Activated CD4-positive, alpha-beta T cell treated with anti-CD3 and anti-CD28 coated beads for 36 hours (primary cell): ENCODE measurements around the gene SACS. TPM values are rescaled to one million over a fixed set of nuclear protein-coding genes. Genes with fewer than 3 reads are reported as not detected.
"Not testable (repeated sequence)": the region's sequence is repeated elsewhere in the genome, so short reads cannot be mapped to it uniquely, and the experiment has no call there.

Experiments used
- ATAC-seq: fragments of 200-7000 bp; cut with Tn5 transposase; one replicate; pipeline ENCODE4 v1.10.0; 2021; ENCODE audit warnings: mild to moderate bottlenecking, moderate library complexity
- CTCF ChIA-PET: fragments of 350-600 bp; sonication (Branson Sonifier 250); formaldehyde crosslinking; loops from one replicate; lab custom pipeline; 2021; ENCODE audit warnings: antibody characterized with exemption; lab: Charles Lee
- POLR2A ChIA-PET: fragments of 350-600 bp; sonication (Branson Sonifier 250); formaldehyde crosslinking; loops from one replicate; lab custom pipeline; 2021; ENCODE audit warnings: antibody characterized with exemption, inconsistent platforms; lab: Charles Lee
- DNase-seq: peaks from one replicate; pipeline ENCODE4 v3.0.0-alpha.2; 2020
- H3K27ac Mint-ChIP-seq: one replicate; pipeline ENCODE4 v1.8.0; 2021; ENCODE audit warnings: mixed read lengths
- H3K27me3 Mint-ChIP-seq: one replicate; pipeline ENCODE4 v1.8.0; 2021; ENCODE audit warnings: mixed read lengths
- H3K36me3 Mint-ChIP-seq: one replicate; pipeline ENCODE4 v1.8.0; 2021; ENCODE audit warnings: low read depth, mixed read lengths
- H3K4me1 Mint-ChIP-seq: one replicate; pipeline ENCODE4 v1.8.0; 2021; ENCODE audit warnings: mixed read lengths
- H3K4me3 Mint-ChIP-seq: one replicate; pipeline ENCODE4 v1.8.0; 2021; ENCODE audit warnings: mild to moderate bottlenecking, moderate library complexity, mixed read lengths
- H3K9me3 Mint-ChIP-seq: one replicate; pipeline ENCODE4 v1.8.0; 2021; ENCODE audit warnings: low read depth, mixed read lengths
- intact Hi-C, 2 experiments: fragments of 100-400 bp; cut with DNase I in 1 of 2; cut with micrococcal nuclease in 1 of 2; formaldehyde crosslinking; loops; one replicate each; pipeline versions ENCODE4 v1.14.2 to v1.15.1; 2022 to 2024; cut with DNase I, micrococcal nuclease
- total RNA-seq, 2 experiments: library from RNA; stranded (reverse); gene quantifications; one replicate each; pipeline ENCODE4 v1.2.3, GENCODE V29; 2021

SACS gene
- total RNA-seq, 2 experiments from 2014 or later = 33.5 to 37.1 TPM

DNA sequence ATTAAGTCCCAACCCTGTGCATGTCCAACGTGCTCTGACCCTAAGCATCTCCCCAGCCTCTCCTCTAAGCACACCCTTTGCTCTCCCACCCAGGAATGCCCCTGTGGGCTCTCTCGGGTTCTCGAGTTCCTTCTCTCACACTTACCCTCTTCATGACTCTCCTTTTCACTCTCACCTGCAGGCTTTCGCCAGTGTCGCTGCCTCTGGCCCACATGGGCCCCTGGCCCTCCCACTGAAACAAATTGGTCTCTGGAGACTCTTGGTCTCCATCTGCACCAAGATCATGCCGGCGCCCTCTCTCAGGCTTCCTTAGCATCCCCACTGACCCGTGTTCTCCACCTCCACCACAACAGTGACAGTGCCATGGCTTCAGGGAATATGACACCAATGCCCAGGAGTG is 19.6 kb upstream of the SACS start:
- no peaks in the 10 kb centered on the region for H3K9me3 Mint-ChIP-seq
- H3K27me3 Mint-ChIP-seq = peaks cover 2% of the 10 kb centered on the region
- CTCF ChIA-PET = interaction anchor here (1.4 kb wide), 1 partner anchor 420 kb away, joined by 3 read pairs; no protein-coding TSS in a partner anchor
- H3K36me3 Mint-ChIP-seq = no peaks in the 10 kb centered on the region
- H3K4me3 Mint-ChIP-seq = no peak overlapping the region
- H3K27ac Mint-ChIP-seq = no peak overlapping the region
- DNase-seq (no peak), ATAC-seq (no peak)
- POLR2A ChIA-PET = no interaction called here
- intact Hi-C loops = no loop called here
- peaks cover 4% of the 10 kb centered on the region for H3K4me1 Mint-ChIP-seq

DNA sequence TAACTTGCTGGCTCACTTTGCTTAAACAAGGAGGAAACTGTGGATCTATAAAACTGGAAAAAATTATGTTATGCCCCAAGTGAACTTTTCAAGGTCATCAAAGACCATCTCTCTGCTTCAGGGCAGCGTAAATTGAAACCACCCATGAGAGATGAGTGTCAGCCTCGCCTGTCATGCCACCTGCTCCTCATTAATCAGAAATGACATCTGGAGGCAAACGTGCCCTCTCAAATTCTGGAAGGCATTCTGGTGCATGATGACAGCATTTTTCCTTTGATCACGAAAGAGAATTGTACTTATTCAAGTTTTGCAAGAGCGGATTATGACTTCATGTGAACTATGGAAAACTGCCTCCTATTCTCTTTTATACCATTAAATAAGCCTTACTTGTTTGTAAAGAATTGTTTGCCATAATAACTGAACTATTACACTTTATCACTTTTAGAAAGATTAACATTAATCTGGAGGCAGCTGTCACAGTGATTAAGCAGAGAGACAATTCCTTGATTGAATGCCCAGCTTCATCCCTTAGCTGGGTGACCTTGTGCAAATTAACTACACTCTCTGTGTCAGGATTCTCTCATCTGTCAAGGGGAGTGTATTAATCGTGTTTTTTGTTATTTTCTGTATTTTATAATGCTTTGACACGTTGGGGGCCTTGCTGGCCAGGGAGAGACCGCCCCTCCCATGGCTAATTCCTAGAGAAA is 17.0 kb upstream of the SACS start:
- no peaks in the 10 kb centered on the region for H3K9me3 Mint-ChIP-seq
- ATAC-seq = no peak
- no peaks in the 10 kb centered on the region for H3K36me3 Mint-ChIP-seq
- peaks cover 2% of the 10 kb centered on the region for H3K27me3 Mint-ChIP-seq
- ChIA-PET CTCF (no interaction called here), POLR2A (no interaction called here)
- peaks cover 4% of the 10 kb centered on the region for H3K4me1 Mint-ChIP-seq
- no peak overlapping the region for H3K27ac Mint-ChIP-seq
- intact Hi-C loops = no loop called here
- no peak for DNase-seq
- no peak overlapping the region for H3K4me3 Mint-ChIP-seq

DNA sequence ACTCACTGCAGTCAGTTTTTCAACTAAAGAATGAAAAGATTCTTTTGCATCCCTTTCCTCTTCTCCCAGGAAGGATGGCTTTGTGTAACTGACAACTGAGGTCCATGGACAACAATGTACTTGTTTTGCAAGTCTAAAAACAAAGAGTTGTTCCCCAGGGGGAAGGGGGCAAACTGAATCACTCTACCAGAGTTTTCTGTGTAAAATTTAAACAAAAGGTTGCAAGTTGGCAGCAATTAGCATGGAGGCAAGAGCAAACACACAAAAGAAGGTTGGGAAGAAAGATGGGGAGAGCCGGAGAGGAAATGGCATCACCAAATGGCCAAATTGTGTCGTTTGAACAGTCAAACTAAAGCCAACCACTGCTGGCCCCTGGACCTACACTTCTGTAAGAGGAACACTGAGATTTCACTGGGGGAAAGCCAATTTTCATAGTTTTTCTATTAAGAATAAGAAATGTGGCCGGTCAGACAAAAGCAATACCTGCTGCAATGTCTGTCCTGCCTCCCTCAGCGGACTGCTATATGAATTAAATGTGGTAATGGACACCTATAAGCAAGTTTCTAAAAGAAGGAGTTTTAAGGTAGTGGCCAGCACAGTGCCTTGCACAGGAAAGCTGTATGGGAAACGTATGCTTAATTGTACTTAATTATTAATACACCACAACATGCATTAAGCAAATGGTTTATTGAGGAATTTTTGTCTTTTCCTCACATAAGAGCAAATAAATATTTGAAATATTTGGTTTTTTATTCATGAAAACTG is 16.1 kb upstream of the SACS start:
- H3K4me3 Mint-ChIP-seq = no peak overlapping the region
- ATAC-seq (no peak), DNase-seq (no peak)
- intact Hi-C loops = no loop called here
- H3K36me3 Mint-ChIP-seq = no peaks in the 10 kb centered on the region
- no peak overlapping the region for H3K27ac Mint-ChIP-seq
- POLR2A ChIA-PET = no interaction called here
- peaks cover 4% of the 10 kb centered on the region for H3K4me1 Mint-ChIP-seq
- CTCF ChIA-PET = no interaction called here
- H3K27me3 Mint-ChIP-seq = peaks cover 2% of the 10 kb centered on the region
- H3K9me3 Mint-ChIP-seq = peaks cover 3% of the 10 kb centered on the region

DNA sequence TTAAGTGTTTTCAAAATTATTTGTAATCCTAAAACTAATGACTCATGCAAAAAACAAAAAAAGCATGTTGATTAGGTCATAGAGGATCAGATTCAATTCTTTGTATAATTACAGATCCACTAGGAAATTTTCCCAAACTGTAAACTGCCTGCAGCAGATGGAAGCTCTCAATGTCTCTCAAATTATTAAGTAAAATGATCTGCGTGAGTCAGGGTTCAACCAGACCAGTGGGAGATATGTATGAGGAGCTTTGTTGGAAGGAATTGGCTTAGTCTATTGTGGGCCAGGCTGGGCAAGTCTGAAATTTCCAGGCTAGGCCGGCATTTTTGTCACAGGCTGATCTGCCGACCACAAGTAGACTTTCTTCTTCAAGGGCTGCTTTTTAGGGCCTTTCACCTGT is 14.4 kb upstream of the SACS start:
- CTCF ChIA-PET = interaction anchor here (0.7 kb wide), 1 partner anchor 81 kb away, joined by 3 read pairs; no protein-coding TSS in a partner anchor
- no peak for ATAC-seq
- H3K4me3 Mint-ChIP-seq = no peak overlapping the region

DNA sequence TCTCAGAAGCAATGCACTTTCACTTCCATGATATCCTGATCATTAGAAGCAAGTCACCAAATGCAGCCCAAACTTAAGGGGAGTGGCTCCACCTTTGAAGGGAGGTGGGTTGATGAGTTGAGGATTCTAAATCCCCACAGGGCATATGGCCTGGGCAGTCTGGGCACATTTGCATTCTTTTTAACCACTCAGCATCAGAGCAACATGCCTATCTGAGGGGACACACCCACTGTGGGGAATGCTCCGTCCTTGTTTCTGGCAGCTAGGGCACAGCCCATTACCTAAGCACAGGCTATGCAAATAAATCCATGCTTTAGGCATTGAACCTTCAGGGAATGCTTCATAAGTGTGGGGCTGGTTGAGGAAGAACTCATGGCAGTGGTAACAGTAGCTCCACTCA is 12.3 kb upstream of the SACS start:
- Mint-ChIP-seq H3K4me3 (no peak overlapping the region), H3K27me3 (peaks cover 2% of the 10 kb centered on the region), H3K9me3 (peaks cover 3% of the 10 kb centered on the region), H3K4me1 (peaks cover 4% of the 10 kb centered on the region), H3K36me3 (no peaks in the 10 kb centered on the region), H3K27ac (no peak overlapping the region)
- intact Hi-C loops = no loop called here
- ChIA-PET CTCF (no interaction called here), POLR2A (no interaction called here)
- ATAC-seq (no peak), DNase-seq (no peak)

More for the DNA sequence above, 14.4 kb upstream of the SACS start:
- peaks cover 3% of the 10 kb centered on the region for H3K9me3 Mint-ChIP-seq
- peaks cover 2% of the 10 kb centered on the region for H3K27me3 Mint-ChIP-seq
- peaks cover 4% of the 10 kb centered on the region for H3K4me1 Mint-ChIP-seq
- no peak for DNase-seq
- intact Hi-C loops = no loop called here
- no peaks in the 10 kb centered on the region for H3K36me3 Mint-ChIP-seq
- H3K27ac Mint-ChIP-seq = no peak overlapping the region
- POLR2A ChIA-PET = no interaction called here

DNA sequence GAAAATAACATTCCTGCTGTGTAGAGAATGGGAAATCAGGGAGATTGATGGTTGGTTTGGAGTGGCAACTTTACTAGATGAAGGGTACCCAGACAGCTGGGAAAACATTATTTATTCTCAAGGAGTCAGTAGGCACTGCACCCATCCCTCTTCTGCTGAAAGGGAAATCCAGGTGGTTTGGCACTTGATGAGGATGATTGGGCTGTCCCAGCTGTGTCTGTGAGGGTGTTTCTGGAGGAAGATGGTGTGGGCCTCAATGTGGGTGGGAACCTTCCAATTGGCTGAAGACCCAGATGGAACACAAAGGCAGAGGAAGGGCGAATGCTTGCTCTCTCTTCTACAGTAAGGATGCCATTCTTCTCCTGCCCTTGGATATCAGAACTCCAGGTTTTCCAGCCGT is 10.4 kb upstream of the SACS start:
- no peak overlapping the region for H3K4me3 Mint-ChIP-seq
- no peaks in the 10 kb centered on the region for H3K27me3 Mint-ChIP-seq
- ATAC-seq (no peak), DNase-seq (no peak)
- intact Hi-C loops = no loop called here
- ChIA-PET POLR2A (no interaction called here), CTCF (interaction anchor here (0.8 kb wide), 1 partner anchor 60 kb away, joined by 3 read pairs; no protein-coding TSS in a partner anchor)
- no peak overlapping the region for H3K27ac Mint-ChIP-seq
- no peaks in the 10 kb centered on the region for H3K36me3 Mint-ChIP-seq
- H3K4me1 Mint-ChIP-seq = no peaks in the 10 kb centered on the region
- peaks cover 3% of the 10 kb centered on the region for H3K9me3 Mint-ChIP-seq

DNA sequence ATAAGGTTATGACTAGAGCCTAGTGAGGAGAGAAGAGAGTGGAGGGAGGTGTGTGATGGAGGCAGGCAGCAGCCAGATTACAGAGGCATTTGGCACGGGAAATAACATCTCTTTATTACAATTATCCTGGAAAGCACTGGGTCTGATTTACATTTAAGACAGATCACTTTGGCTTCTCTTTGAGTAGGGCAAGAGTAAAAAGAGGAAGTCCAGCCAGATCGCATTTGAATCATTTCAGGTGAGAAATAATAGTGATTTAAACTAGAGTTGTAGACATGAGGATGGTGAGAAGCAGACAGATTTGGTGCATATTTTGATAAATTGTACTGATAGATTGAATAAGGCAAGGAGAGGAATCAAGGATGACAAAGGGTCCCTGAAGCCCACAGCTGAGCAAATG is 9.6 kb upstream of the SACS start:
- peaks cover 3% of the 10 kb centered on the region for H3K9me3 Mint-ChIP-seq
- no peak for ATAC-seq
- H3K4me3 Mint-ChIP-seq = no peak overlapping the region
- DNase-seq = no peak
- intact Hi-C loops = no loop called here
- H3K27ac Mint-ChIP-seq = no peak overlapping the region
- no peaks in the 10 kb centered on the region for H3K27me3 Mint-ChIP-seq
- ChIA-PET POLR2A (no interaction called here), CTCF (interaction anchor here (0.8 kb wide), 1 partner anchor 61 kb away, joined by 3 read pairs; no protein-coding TSS in a partner anchor)
- H3K4me1 Mint-ChIP-seq = no peaks in the 10 kb centered on the region
- no peaks in the 10 kb centered on the region for H3K36me3 Mint-ChIP-seq

DNA sequence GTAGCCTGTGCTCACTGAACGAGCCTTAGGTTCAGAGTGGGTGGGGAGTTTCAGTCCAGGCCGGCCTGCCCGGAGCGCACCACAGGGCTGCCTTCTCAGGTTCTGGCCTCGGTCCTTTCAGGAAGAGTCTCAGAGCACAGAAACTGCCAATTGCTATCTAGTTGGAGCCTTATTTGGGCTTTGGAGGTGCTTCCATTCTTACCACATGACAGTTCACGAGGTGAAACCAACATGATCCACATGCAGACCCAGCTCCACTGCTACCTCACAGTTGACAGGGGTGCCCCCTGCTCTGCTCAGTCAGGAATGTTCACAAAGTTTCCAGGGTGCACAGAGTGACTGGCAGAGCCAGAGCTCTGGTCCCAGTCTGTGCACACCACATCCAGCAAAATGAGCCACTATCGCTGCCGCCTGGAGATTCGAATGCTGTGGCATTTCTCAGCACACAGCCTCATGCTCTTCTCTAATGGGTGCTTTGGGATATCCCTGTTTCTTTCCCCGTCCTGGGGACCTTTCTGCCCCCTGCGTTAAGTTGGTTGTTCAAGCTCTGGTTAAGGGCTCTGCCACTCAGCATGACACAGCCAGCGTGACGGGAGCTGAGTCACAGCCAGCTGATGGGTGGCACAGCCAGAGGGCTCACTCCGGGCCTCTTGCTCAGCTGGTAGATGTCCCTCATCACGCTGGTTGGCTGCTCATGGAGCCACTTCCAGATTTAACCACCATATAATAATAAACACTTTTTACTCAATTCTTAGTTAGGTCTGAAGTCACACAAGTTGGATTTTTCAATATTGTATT is 7.5 kb upstream of the SACS start:
- H3K27ac Mint-ChIP-seq = no peak overlapping the region
- peaks cover 3% of the 10 kb centered on the region for H3K9me3 Mint-ChIP-seq
- ATAC-seq = no peak
- DNase-seq = no peak
- POLR2A ChIA-PET = no interaction called here
- intact Hi-C loops = no loop called here
- H3K27me3 Mint-ChIP-seq = no peaks in the 10 kb centered on the region
- no peak overlapping the region for H3K4me3 Mint-ChIP-seq
- H3K4me1 Mint-ChIP-seq = no peaks in the 10 kb centered on the region
- H3K36me3 Mint-ChIP-seq = no peaks in the 10 kb centered on the region
- CTCF ChIA-PET = no interaction called here

DNA sequence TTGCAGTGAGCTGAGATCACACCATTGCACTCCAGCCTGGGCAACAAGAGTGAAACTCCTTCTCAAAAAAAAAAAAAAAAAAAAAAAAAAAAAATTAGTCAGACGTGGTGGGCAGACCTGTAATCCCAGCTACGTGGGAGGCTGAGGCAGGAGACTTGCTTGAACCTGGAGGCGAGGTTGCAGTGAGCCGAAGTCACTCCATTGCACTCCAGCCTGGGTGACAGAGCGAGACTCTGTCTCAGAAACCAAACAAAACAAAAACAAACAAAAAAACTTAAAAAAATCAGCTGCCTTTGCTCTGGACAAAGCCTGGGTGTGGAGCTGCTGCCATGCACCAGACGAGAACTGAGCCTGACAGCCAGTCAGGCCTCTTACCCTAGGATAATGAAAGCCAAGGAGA is 6.8 kb upstream of the SACS start:
- H3K27me3 Mint-ChIP-seq, H3K27ac Mint-ChIP-seq, H3K4me1 Mint-ChIP-seq, intact Hi-C loops, H3K4me3 Mint-ChIP-seq, H3K9me3 Mint-ChIP-seq, POLR2A ChIA-PET, H3K36me3 Mint-ChIP-seq, DNase-seq, ATAC-seq: not testable (repeated sequence)
- CTCF ChIA-PET = interaction anchor here (1.1 kb wide), 1 partner anchor 119 kb away, joined by 3 read pairs; no protein-coding TSS in a partner anchor

DNA sequence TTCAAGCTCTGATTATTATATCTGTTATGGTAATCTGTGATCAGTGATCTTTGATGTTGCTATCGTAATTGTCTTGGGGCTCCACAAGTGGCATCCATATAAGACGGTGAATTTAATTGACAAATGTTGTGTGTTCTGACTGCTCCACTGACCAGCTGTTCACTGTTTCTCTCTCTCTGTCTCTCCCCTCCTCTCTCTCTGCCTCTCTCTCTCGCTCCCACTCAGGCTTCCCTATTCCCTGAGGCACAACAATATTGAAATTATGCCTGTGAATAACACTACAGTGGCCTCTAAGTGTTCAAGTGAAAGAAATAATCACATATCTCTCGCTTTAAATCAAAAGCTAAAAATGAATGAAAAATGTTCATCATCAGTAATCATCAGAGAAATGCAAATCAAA is 4.4 kb upstream of the SACS start:
- Mint-ChIP-seq H3K27ac (no peak overlapping the region), H3K4me1 (peaks cover 6% of the 10 kb centered on the region), H3K27me3 (peaks cover 10% of the 10 kb centered on the region), H3K9me3 (no peaks in the 10 kb centered on the region), H3K36me3 (no peaks in the 10 kb centered on the region), H3K4me3 (no peak overlapping the region)
- POLR2A ChIA-PET = no interaction called here
- ATAC-seq (no peak), DNase-seq (no peak)
- CTCF ChIA-PET = no interaction called here
- intact Hi-C loops = no loop called here

DNA sequence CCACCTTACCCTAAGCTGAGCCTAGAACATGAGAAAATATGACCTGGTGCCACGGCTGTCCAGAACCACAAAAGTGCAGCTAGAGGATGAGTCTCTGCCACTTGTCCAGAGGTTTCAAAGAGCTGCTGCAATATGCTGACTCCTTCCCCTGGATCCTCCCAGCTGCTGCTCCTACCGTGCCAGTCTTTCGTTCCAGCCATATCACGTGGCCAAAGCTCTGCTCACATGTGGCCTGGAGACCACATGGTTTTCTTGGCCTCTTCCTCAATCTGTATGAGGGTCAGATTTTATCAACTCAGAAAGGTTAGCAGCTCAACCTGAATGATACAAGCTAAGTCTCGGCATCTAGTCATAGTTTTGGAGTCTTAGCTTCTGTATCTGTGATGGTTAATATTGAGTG is 3.2 kb upstream of the SACS start:
- ChIA-PET POLR2A (no interaction called here), CTCF (interaction anchor here (0.6 to 1.6 kb wide), 2 partner anchors 62 to 195 kb away, joined by 3 read pairs; no protein-coding TSS in a partner anchor)
- Mint-ChIP-seq H3K4me3 (no peak overlapping the region), H3K36me3 (no peaks in the 10 kb centered on the region), H3K27me3 (peaks cover 16% of the 10 kb centered on the region), H3K4me1 (peaks cover 6% of the 10 kb centered on the region), H3K9me3 (no peaks in the 10 kb centered on the region), H3K27ac (no peak overlapping the region)
- DNase-seq (no peak), ATAC-seq (no peak)
- intact Hi-C loops = no loop called here
